Endometrial microvascular endothelial cells (primary cell): ENCODE data around the gene SLC26A1. TPM values are rescaled to one million over a fixed set of nuclear protein-coding genes. Genes with fewer than 3 reads are reported as not detected.

ENCODE experiments used
- in situ Hi-C: cut with HindIII; loops from 2 replicates; pipeline ENCODE4 v1.10.0; 2017; ENCODE audit warnings: low sequenced_read_pairs, low pct_unique_long_range_greater_than_20kb; ENCODE audit errors: inconsistent ontology term
- total RNA-seq: library from RNA; depleted of rRNA; stranded (reverse); fragments of >200 nt; gene quantifications from one replicate; pipeline ENCODE4 v1.2.3, GENCODE V29; 2015; ENCODE audit errors: inconsistent ontology term

Gene SLC26A1
- total RNA-seq, 1 donor from 2014 or later = not detected

DNA sequence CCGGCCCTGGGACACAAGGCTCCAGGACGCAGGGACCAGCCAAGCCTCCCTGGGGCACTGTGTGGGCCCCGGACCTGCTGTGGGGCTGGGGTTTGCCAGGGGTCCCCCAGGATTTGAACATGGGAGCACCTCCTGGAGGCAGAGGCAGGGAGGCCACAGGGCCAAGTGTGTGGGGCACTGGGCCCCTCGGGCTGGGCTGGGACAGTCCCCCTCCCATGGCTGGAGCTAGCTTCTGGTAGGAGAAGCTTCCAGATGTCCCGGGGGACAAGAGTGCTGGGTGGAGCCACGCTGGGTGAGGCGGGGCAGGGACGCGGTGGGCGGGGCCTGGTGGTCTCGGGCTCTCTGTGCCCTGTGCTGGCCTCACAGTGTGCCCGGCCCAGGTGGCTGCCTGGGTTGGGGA is 36.8 kb upstream of the SLC26A1 start:
- in situ Hi-C loops = no loop called here

- in situ Hi-C loops = no loop called here
These were observed 36.3 kb upstream of the SLC26A1 start for GRCh38 chr4:1029529-1029928.

DNA sequence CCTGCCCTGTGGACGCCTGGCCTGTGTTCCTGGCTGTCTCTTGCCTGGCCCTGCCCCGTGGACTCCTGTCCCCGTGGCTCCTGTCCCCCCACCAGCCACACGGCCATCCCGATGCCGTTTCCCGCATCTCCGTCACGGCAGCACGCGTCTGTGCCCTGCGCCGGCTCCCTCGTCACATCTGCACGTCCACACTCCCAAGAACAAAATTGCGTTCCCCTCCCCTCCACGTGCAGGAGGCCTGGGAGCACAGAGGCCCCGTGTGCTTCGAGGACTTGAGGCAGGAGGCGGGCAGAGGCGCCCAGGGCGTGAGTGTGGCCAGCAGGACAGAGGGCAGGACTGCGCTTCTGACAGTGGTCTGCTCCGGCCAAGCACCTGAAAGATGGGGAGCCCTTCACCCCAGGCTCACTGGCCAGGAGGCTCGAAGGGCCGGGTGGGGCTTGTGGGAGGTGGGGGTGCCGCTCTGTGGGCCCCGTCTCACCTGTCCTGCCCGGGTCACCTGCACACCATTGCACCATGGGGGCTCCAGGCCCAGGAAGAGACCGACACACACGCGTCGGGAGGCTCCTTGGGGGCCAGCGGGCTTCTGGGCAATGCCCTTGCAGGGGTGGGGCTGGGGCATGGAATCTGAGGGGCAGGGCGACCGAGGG is 35.5 kb upstream of the SLC26A1 start:
- in situ Hi-C loops = no loop called here

DNA sequence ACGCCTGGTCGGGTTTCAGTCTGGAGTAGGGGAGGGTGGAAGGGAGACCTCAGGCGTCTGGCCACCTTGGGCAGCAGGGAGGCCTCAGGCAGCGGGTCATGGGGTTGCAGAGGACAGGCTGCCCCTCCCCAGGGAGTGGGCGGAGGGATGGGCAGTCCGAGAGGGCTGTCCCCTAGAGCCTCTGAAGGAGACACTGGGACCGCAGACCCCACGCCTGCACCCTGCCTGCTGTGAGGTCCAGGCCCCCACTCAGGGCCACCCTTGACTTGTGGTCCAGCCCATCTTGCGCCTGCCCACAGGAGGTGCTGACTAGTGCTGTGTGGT is 34.7 kb upstream of the SLC26A1 start:
- in situ Hi-C loops = no loop called here

GRCh38 chr4:1027219-1027914 is 34.2 kb upstream of the SLC26A1 start:
- in situ Hi-C loops = no loop called here

- in situ Hi-C loops = no loop called here
These were observed 32.9 kb upstream of the SLC26A1 start for GRCh38 chr4:1026115-1026514.

- in situ Hi-C loops = no loop called here
These were observed 31.8 kb upstream of the SLC26A1 start for GRCh38 chr4:1024882-1025545.

- in situ Hi-C loops = no loop called here
These were observed 30.9 kb upstream of the SLC26A1 start for GRCh38 chr4:1023895-1024740.

DNA sequence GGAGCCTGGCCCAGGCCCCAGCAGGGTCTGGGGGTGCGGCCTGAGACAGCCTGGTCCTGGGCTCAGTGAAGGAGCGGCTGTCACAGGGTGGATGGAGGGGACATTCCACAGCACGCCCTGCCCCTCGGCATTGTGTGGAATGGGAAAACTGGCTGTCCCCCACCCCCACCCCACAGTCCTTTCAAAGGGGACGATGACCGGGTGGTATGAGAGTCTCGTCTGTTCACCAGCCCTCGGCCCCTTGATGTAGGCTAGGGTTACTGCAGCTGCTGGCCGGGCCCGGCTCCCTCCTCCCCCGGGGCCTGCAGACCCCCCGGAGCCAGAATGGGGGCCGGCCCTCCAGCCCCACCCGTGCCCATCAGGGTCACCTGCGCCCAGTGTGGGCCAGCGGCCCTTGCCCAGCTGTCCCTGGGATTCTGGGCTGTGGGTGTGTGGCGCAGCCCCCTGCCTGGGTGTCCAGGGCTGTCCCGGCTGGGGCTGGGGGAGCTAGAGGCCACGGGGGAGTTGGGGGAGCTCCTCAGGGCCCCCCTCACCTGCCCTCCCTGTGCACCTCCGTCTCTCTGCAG is 30.0 kb upstream of the SLC26A1 start:
- in situ Hi-C loops = no loop called here

DNA sequence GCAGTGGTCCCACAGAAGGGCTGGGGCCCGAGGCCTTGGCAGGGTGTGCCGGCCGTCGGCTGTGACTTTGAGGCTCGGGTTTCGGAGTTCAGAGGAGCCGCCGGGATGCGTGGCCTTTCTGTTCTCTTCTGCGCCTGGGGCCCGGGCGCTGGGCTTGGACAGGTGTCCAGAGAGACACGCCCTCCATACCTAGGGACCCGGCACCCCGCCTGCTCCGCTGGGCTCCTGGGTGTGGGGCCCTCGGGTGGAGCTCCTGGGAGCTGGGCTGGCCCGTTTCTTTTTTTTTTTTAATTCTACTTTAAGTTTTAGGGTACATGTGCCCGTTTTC is 29.5 kb upstream of the SLC26A1 start:
- in situ Hi-C loops = no loop called here

GRCh38 chr4:1022051-1022738 is 29.0 kb upstream of the SLC26A1 start:
- in situ Hi-C loops = no loop called here

DNA sequence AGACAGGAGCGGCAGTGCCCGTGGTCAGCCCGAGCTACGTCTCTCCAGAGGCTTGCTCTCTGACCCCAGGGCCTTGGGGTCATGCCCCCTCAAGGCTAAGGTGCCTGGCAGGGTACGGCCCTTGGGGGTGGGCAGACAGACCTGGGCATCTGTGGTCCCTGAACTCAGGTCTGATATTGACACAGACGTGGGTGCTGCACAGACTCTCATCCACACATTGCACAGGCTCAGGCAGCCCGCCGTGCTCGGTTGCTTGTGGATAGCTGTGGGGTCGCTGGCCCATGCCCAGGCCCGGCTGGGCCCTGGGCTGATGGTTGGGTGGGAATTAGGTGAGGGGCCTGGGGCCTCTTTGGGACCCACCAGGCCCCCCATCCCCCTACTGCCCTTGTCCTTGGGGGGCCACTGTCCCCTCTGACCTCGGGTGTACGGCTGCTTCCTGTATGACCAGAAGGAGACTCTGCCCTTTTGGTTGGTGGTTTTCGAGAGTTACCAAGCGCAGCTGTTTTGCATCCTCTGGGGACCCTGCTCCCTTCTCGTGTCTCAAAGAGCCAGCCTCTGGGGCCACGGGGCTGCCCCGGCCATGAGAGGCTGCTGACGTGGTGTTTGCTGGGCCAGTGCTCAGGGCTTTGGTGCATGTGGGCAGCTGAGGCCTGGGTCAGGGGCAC is 28.3 kb upstream of the SLC26A1 start:
- in situ Hi-C loops = no loop called here

- in situ Hi-C loops = no loop called here
These were observed 26.7 kb upstream of the SLC26A1 start for GRCh38 chr4:1019729-1020470.

DNA sequence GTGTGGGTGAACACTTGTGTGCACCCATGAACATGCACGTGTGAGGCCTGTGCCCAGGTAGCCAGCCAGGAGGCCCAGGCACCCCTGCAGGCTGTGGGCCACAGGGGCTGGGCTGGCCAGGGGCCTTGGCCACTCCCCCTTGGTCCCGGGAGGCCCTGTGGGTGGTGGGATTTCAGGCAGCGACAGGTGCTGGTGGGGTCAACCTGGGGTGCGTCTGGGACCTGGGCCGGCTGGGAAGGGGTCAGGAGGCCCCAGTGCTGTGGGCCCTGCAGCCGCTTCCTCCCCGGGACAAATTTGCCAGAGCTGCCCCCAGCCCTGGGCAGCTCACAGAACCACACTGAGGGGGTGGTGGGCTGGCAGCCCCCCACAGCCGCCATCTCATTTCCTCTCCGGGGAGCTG is 26.1 kb upstream of the SLC26A1 start:
- in situ Hi-C loops = no loop called here

GRCh38 chr4:1018147-1019020 is 25.2 kb upstream of the SLC26A1 start:
- in situ Hi-C loops = no loop called here

DNA sequence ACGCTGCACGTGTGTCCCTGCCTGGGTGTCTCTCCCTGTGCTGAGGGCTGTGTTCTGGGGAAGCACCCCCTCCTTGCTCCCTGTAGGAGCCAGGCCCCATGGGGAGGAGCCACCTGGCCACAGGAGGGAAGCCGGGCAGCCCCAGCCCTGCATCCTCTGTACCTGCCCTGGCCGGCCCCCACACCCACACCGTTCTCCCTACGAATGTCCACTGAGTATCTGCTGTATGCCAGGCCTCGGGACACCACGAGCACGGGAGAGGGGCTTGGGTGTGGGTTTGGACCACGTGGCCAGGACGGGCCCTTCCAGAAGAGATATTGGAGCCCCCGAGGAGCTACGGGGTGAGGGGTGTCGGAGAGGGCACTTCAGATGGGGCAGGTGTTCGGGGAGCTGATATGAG is 24.5 kb upstream of the SLC26A1 start:
- in situ Hi-C loops = no loop called here

- in situ Hi-C loops = no loop called here
These were observed 24.0 kb upstream of the SLC26A1 start for GRCh38 chr4:1017211-1017610.
